ENCODE measurements around the gene CLDN24. TPM values are rescaled to one million over a fixed set of nuclear protein-coding genes. Genes with fewer than 3 reads are reported as not detected.

Gene CLDN24
- total RNA-seq, 1 donor from 2014 or later, result not detected

DNA sequence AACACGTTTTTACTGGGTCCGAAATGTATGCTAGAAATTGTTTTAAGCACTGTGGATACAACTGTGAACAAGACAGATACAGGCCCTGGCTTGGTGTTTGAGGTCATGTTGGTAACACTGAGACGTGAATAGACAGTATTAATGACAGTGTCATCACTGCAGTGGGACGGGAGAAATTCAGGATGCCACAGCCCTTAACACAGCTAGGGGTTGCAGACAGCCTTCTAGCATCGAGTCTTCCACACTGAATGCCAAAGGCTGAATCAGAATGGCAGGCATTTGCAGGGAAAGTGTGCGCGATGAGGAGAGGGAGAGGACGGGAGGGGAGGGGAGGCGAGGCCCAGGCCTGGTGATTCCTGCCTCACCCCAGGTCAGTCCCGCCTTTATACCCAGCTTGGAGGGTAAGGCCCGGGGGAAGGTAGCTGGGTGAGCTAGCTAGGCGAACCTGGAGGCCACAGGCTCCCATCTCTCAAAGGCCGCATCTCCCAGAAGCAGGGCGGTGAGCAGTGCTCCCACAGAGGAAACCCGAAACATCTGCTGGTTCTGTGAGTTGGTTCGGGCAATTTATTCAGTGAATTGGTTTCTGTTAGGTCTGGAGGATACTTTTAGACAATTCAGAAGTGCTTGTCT is 44.1 kb upstream of the CLDN24 start:
- H3K27me3 ChIP-seq (ENCODE audit: insufficient read depth, low read length), result no peaks in the 10 kb centered on the region
- H3K36me3 Mint-ChIP-seq (ENCODE audit: low read depth, unreplicated experiment), result no peaks in the 10 kb centered on the region

DNA sequence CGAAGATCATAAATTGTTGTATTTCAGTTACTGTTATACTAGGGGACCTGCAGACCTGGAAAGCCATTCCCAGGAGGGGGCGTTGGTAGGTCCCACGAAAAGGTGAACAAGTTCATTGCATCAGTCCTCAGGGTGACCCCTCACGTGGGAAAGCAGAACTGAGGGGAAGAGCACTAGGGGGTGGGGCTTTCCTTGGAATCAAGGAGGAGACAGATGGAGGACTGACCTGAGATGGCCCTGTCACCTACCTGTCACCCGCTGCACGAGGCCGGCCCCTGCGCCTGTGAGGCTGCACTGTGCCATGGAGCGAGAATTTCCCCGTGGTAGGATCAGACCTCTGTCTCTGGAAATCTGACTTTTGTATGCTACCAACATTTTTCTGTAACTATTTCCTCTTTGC is 41.8 kb upstream of the CLDN24 start:
- Histone ChIP-seq H3K4me2 (ENCODE audit: low read length) (no peak overlapping the region), H3K9me3 (ENCODE audit: insufficient read depth, low read depth, low read length) (no peaks in the 10 kb centered on the region), H3K27ac (ENCODE audit: low read depth, low read length) (no peak overlapping the region), H3K27me3 (ENCODE audit: insufficient read depth, low read length) (no peaks in the 10 kb centered on the region), H3K79me2 (ENCODE audit: insufficient read depth, low read length) (no peaks in the 10 kb centered on the region), H3K9ac (ENCODE audit: low read length) (no peak overlapping the region), H2AFZ (ENCODE audit: low read depth, low read length) (no peak overlapping the region), H3K4me3 (ENCODE audit: insufficient read depth, low read depth, low read length) (no peak overlapping the region), H3K4me1 (ENCODE audit: insufficient read depth, low read length) (peaks cover 13% of the 10 kb centered on the region), H4K20me1 (ENCODE audit: insufficient read depth, low read length) (no peaks in the 10 kb centered on the region), H3K36me3 (ENCODE audit: insufficient read depth, low read length) (no peaks in the 10 kb centered on the region)
- Mint-ChIP-seq H3K27me3 (ENCODE audit: low read depth, unreplicated experiment) (no peaks in the 10 kb centered on the region), H3K4me1 (ENCODE audit: low read depth, unreplicated experiment) (peaks cover 18% of the 10 kb centered on the region), H3K9me3 (ENCODE audit: unreplicated experiment) (no peaks in the 10 kb centered on the region), H3K4me3 (ENCODE audit: unreplicated experiment) (no peak overlapping the region), H3K36me3 (ENCODE audit: low read depth, unreplicated experiment) (no peaks in the 10 kb centered on the region), H3K27ac (ENCODE audit: unreplicated experiment) (no peak overlapping the region)
- FAIRE-seq (no peak), DNase-seq (ENCODE audit: low read depth) (no peak)
- TF ChIP-seq EZH2 (IDR thresholded peaks at IDR 0.05; ENCODE audit: insufficient read depth, low read length), result no peak
- TF ChIP-seq, protein P1, sequence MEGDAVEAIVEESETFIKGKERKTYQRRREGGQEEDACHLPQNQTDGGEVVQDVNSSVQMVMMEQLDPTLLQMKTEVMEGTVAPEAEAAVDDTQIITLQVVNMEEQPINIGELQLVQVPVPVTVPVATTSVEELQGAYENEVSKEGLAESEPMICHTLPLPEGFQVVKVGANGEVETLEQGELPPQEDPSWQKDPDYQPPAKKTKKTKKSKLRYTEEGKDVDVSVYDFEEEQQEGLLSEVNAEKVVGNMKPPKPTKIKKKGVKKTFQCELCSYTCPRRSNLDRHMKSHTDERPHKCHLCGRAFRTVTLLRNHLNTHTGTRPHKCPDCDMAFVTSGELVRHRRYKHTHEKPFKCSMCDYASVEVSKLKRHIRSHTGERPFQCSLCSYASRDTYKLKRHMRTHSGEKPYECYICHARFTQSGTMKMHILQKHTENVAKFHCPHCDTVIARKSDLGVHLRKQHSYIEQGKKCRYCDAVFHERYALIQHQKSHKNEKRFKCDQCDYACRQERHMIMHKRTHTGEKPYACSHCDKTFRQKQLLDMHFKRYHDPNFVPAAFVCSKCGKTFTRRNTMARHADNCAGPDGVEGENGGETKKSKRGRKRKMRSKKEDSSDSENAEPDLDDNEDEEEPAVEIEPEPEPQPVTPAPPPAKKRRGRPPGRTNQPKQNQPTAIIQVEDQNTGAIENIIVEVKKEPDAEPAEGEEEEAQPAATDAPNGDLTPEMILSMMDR (IDR thresholded peaks at IDR 0.05; ENCODE audit: insufficient read depth, low read depth, low read length), result no peak

More for the DNA sequence above, 44.1 kb upstream of the CLDN24 start:
- TF ChIP-seq, protein P1 (IDR thresholded peaks at IDR 0.05; ENCODE audit: insufficient read depth, low read depth, low read length), result no peak
- TF ChIP-seq EZH2 (IDR thresholded peaks at IDR 0.05; ENCODE audit: insufficient read depth, low read length), result no peak
- no peak for FAIRE-seq
- no peak overlapping the region for H3K4me2 ChIP-seq (ENCODE audit: low read length)
- H3K9ac ChIP-seq (ENCODE audit: low read length), result no peak overlapping the region
- no peaks in the 10 kb centered on the region for H3K4me1 ChIP-seq (ENCODE audit: insufficient read depth, low read length)
- no peaks in the 10 kb centered on the region for H3K79me2 ChIP-seq (ENCODE audit: insufficient read depth, low read length)
- Mint-ChIP-seq H3K27ac (ENCODE audit: unreplicated experiment) (no peak overlapping the region), H3K4me3 (ENCODE audit: unreplicated experiment) (no peak overlapping the region), H3K27me3 (ENCODE audit: low read depth, unreplicated experiment) (peaks cover 2% of the 10 kb centered on the region), H3K9me3 (ENCODE audit: unreplicated experiment) (no peaks in the 10 kb centered on the region), H3K4me1 (ENCODE audit: low read depth, unreplicated experiment) (peaks cover 3% of the 10 kb centered on the region)
- no peak for DNase-seq (ENCODE audit: low read depth)
- H3K9me3 ChIP-seq (ENCODE audit: insufficient read depth, low read depth, low read length), result no peaks in the 10 kb centered on the region
- H3K4me3 ChIP-seq (ENCODE audit: insufficient read depth, low read depth, low read length), result no peak overlapping the region
- H3K27ac ChIP-seq (ENCODE audit: low read depth, low read length), result no peak overlapping the region
- no peaks in the 10 kb centered on the region for H3K36me3 ChIP-seq (ENCODE audit: insufficient read depth, low read length)
- no peak overlapping the region for H2AFZ ChIP-seq (ENCODE audit: low read depth, low read length)
- H4K20me1 ChIP-seq (ENCODE audit: insufficient read depth, low read length), result no peaks in the 10 kb centered on the region

DNA sequence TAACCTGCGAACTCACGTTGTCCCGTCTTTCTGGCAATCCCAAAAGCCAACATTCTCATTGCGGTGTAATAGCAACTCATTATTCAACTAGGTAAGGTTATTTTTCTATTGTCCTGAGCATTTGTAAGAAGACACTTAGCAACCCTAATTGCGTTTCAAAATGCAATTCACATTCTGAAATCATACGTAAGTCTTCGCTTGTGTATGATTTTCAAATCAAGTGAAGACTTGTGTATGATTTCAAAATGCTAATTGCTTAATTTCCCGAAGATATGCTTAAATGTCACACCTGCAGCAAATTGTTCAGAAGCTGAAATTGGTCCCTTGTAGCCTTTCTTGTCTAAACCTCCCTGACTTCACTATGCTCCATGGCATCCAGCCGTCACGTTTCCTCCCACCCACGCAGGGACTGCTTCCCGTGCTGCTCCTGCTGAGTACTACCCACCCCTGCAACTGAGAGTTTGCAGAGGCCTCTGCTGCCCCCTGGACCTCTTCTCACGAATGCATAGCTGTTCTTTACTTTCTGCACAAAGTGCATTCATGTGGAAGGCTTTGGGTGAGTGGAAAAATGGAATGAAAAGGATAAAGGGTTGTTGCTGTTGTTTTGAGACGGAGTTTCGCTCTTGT is 40.8 kb upstream of the CLDN24 start:
- Histone ChIP-seq H3K9me3 (ENCODE audit: insufficient read depth, low read depth, low read length) (no peaks in the 10 kb centered on the region), H3K4me3 (ENCODE audit: insufficient read depth, low read depth, low read length) (no peak overlapping the region), H3K27me3 (ENCODE audit: insufficient read depth, low read length) (no peaks in the 10 kb centered on the region), H2AFZ (ENCODE audit: low read depth, low read length) (peak overlapping the region; percentile 17), H4K20me1 (ENCODE audit: insufficient read depth, low read length) (no peaks in the 10 kb centered on the region), H3K4me1 (ENCODE audit: insufficient read depth, low read length) (peaks cover 13% of the 10 kb centered on the region), H3K27ac (ENCODE audit: low read depth, low read length) (no peak overlapping the region), H3K9ac (ENCODE audit: low read length) (no peak overlapping the region), H3K36me3 (ENCODE audit: insufficient read depth, low read length) (no peaks in the 10 kb centered on the region), H3K4me2 (ENCODE audit: low read length) (peak overlapping the region; percentile 34), H3K79me2 (ENCODE audit: insufficient read depth, low read length) (no peaks in the 10 kb centered on the region)
- Mint-ChIP-seq H3K27ac (ENCODE audit: unreplicated experiment) (no peak overlapping the region), H3K9me3 (ENCODE audit: unreplicated experiment) (no peaks in the 10 kb centered on the region), H3K4me1 (ENCODE audit: low read depth, unreplicated experiment) (peaks cover 18% of the 10 kb centered on the region), H3K36me3 (ENCODE audit: low read depth, unreplicated experiment) (no peaks in the 10 kb centered on the region), H3K4me3 (ENCODE audit: unreplicated experiment) (no peak overlapping the region), H3K27me3 (ENCODE audit: low read depth, unreplicated experiment) (no peaks in the 10 kb centered on the region)
- TF ChIP-seq EZH2 (IDR thresholded peaks at IDR 0.05; ENCODE audit: insufficient read depth, low read length), result no peak
- TF ChIP-seq, protein P1 (IDR thresholded peaks at IDR 0.05; ENCODE audit: insufficient read depth, low read depth, low read length), result peak; percentile 28
- DNase-seq (ENCODE audit: low read depth) (peak; percentile 29), FAIRE-seq (no peak)
